SJCRH30 (cell line): ENCODE measurements around the gene RUNX2. TPM values are rescaled to one million over a fixed set of nuclear protein-coding genes. Genes with fewer than 3 reads are reported as not detected.
A peak's percentile ranks its signal among the peaks of the same experiment; 100 is the strongest.

ENCODE experiments used
- DNase-seq, 2 experiments: peaks; one replicate each; pipeline ENCODE4 v3.0.0-alpha.2; 2015 to 2020
- H3K27ac ChIP-seq: fragments of 250-450 bp; sonication (Bioruptor Pico); 2 replicates; pipeline ENCODE4 v1.5.1; 2020; ENCODE audit warnings: mild to moderate bottlenecking, moderate library complexity
- H3K27me3 ChIP-seq: fragments of 250-450 bp; sonication (Bioruptor Pico); 2 replicates; pipeline ENCODE4 v1.5.1; 2020; ENCODE audit warnings: mild to moderate bottlenecking, moderate library complexity
- H3K36me3 ChIP-seq: fragments of 250-450 bp; sonication (Bioruptor Pico); 2 replicates; pipeline ENCODE4 v1.5.1; 2020; ENCODE audit warnings: mild to moderate bottlenecking, moderate library complexity
- H3K4me1 ChIP-seq: fragments of 250-450 bp; sonication (Bioruptor Pico); 2 replicates; pipeline ENCODE4 v1.5.1; 2020; ENCODE audit warnings: mild to moderate bottlenecking, moderate library complexity
- H3K4me3 ChIP-seq: fragments of 250-450 bp; sonication (Bioruptor Pico); 2 replicates; pipeline ENCODE4 v1.5.1; 2020; ENCODE audit warnings: mild to moderate bottlenecking, moderate library complexity
- H3K9me3 ChIP-seq: fragments of 250-450 bp; sonication (Bioruptor Pico); replicated peaks from 2 replicates; pipeline ENCODE4 v1.5.1; 2020; ENCODE audit warnings: mild to moderate bottlenecking, moderate library complexity
- total RNA-seq: library from RNA; depleted of rRNA; stranded (reverse); fragments of >200 nt; shearing (Covaris generic); gene quantifications from 2 replicates; pipeline ENCODE4 v1.2.3, GENCODE V29; 2014

Gene RUNX2
- total RNA-seq, 1 experiment from 2014 or later = 50.5 TPM

- Histone ChIP-seq H3K4me1 (peaks cover 31% of the 10 kb centered on the region), H3K4me3 (no peak overlapping the region), H3K27me3 (no peaks in the 10 kb centered on the region), H3K9me3 (no peaks in the 10 kb centered on the region), H3K27ac (no peak overlapping the region), H3K36me3 (no peaks in the 10 kb centered on the region; the same call in 1 of the 2 replicates)
- no peak for DNase-seq
Observed at GRCh38 chr6:45320349-45320748, 7.8 kb upstream of the RUNX2 start.

- DNase-seq = no peak
- H3K4me1 ChIP-seq = peaks cover 52% of the 10 kb centered on the region
- H3K36me3 ChIP-seq = no peaks in the 10 kb centered on the region
- H3K4me3 ChIP-seq = no peak overlapping the region
- H3K27ac ChIP-seq = peak overlapping the region; percentile 59
- H3K9me3 ChIP-seq = no peaks in the 10 kb centered on the region
- H3K27me3 ChIP-seq = no peaks in the 10 kb centered on the region
Observed at GRCh38 chr6:45323656-45324224, 4.4 kb upstream of the RUNX2 start.

- H3K4me1 ChIP-seq = peaks cover 57% of the 10 kb centered on the region
- H3K9me3 ChIP-seq = no peaks in the 10 kb centered on the region
- peak overlapping the region; percentile 89 for H3K27ac ChIP-seq
- DNase-seq = peak; percentile 13 to 64
- H3K27me3 ChIP-seq = no peaks in the 10 kb centered on the region
- H3K4me3 ChIP-seq = peak overlapping the region; percentile 61
- H3K36me3 ChIP-seq = peaks cover 28% of the 10 kb centered on the region
Observed at GRCh38 chr6:45326698-45327417, 1.3 kb upstream of the RUNX2 start.

GRCh38 chr6:45328523-45328922, 393 bp downstream of the RUNX2 start:
- H3K27me3 ChIP-seq = no peaks in the 10 kb centered on the region
- H3K9me3 ChIP-seq = no peaks in the 10 kb centered on the region
- H3K27ac ChIP-seq = peak overlapping the region; percentile 89
- peak overlapping the region; percentile 61 for H3K4me3 ChIP-seq
- peaks cover 44% of the 10 kb centered on the region for H3K36me3 ChIP-seq
- peaks cover 47% of the 10 kb centered on the region for H3K4me1 ChIP-seq
- peak in 1 of 2 experiments; percentile 40 for DNase-seq

- Histone ChIP-seq H3K4me3 (no peak overlapping the region), H3K27ac (no peak overlapping the region), H3K36me3 (peaks cover 71% of the 10 kb centered on the region), H3K4me1 (no peaks in the 10 kb centered on the region), H3K27me3 (no peaks in the 10 kb centered on the region), H3K9me3 (no peaks in the 10 kb centered on the region)
- DNase-seq = no peak
Observed at GRCh38 chr6:45344900-45345299, 16.8 kb downstream of the RUNX2 start.

- H3K27ac ChIP-seq = no peak overlapping the region
- no peaks in the 10 kb centered on the region for H3K27me3 ChIP-seq
- H3K36me3 ChIP-seq = peaks cover 77% of the 10 kb centered on the region
- no peaks in the 10 kb centered on the region for H3K9me3 ChIP-seq
- H3K4me1 ChIP-seq = peaks cover 10% of the 10 kb centered on the region
- no peak overlapping the region for H3K4me3 ChIP-seq
- no peak for DNase-seq
Observed at GRCh38 chr6:45350186-45350710, 22.1 kb downstream of the RUNX2 start.

- Histone ChIP-seq H3K36me3 (peaks cover 75% of the 10 kb centered on the region), H3K27me3 (no peaks in the 10 kb centered on the region), H3K4me3 (no peak overlapping the region), H3K9me3 (no peaks in the 10 kb centered on the region), H3K4me1 (peaks cover 16% of the 10 kb centered on the region), H3K27ac (no peak overlapping the region)
- no peak for DNase-seq
Observed at GRCh38 chr6:45351076-45351475, 22.9 kb downstream of the RUNX2 start.

GRCh38 chr6:45351667-45352066, 23.5 kb downstream of the RUNX2 start:
- Histone ChIP-seq H3K27me3 (no peaks in the 10 kb centered on the region), H3K4me3 (no peak overlapping the region), H3K9me3 (no peaks in the 10 kb centered on the region), H3K4me1 (peaks cover 16% of the 10 kb centered on the region), H3K36me3 (peaks cover 75% of the 10 kb centered on the region), H3K27ac (no peak overlapping the region)
- no peak for DNase-seq

- H3K27ac ChIP-seq = no peak overlapping the region
Observed at GRCh38 chr6:45353654-45354053, 25.5 kb downstream of the RUNX2 start.

GRCh38 chr6:45364466-45364865, 36.3 kb downstream of the RUNX2 start:
- no peak overlapping the region for H3K27ac ChIP-seq
- no peaks in the 10 kb centered on the region for H3K27me3 ChIP-seq
- H3K4me3 ChIP-seq = no peak overlapping the region
- no peak for DNase-seq
- H3K9me3 ChIP-seq = no peaks in the 10 kb centered on the region
- no peaks in the 10 kb centered on the region for H3K4me1 ChIP-seq
- peaks cover 77% of the 10 kb centered on the region for H3K36me3 ChIP-seq

More at GRCh38 chr6:45353654-45354053, 25.5 kb downstream of the RUNX2 start:
- H3K36me3 ChIP-seq = peaks cover 80% of the 10 kb centered on the region
- no peak overlapping the region for H3K4me3 ChIP-seq
- no peaks in the 10 kb centered on the region for H3K27me3 ChIP-seq
- DNase-seq = no peak
- H3K9me3 ChIP-seq = no peaks in the 10 kb centered on the region
- peaks cover 16% of the 10 kb centered on the region for H3K4me1 ChIP-seq

- no peak for DNase-seq
Observed at GRCh38 chr6:45365036-45365435, 36.9 kb downstream of the RUNX2 start.

GRCh38 chr6:45366534-45366933, 38.4 kb downstream of the RUNX2 start:
- H3K36me3 ChIP-seq = peaks cover 82% of the 10 kb centered on the region
- H3K4me1 ChIP-seq = 0 out of 2 replicates have a peak, but pooled peaks cover 2% of the 10 kb centered on the region
- no peaks in the 10 kb centered on the region for H3K9me3 ChIP-seq
- H3K27me3 ChIP-seq = no peaks in the 10 kb centered on the region
- DNase-seq = no peak
- no peak overlapping the region for H3K27ac ChIP-seq
- H3K4me3 ChIP-seq = no peak overlapping the region

More at GRCh38 chr6:45365036-45365435, 36.9 kb downstream of the RUNX2 start:
- Histone ChIP-seq H3K9me3 (no peaks in the 10 kb centered on the region), H3K27ac (no peak overlapping the region), H3K4me3 (no peak overlapping the region), H3K36me3 (peaks cover 78% of the 10 kb centered on the region), H3K27me3 (no peaks in the 10 kb centered on the region), H3K4me1 (no peaks in the 10 kb centered on the region)

- no peaks in the 10 kb centered on the region for H3K9me3 ChIP-seq
- H3K27me3 ChIP-seq = no peaks in the 10 kb centered on the region
- no peak overlapping the region for H3K27ac ChIP-seq
- 0 out of 2 replicates have a peak, but pooled peaks cover 3% of the 10 kb centered on the region for H3K4me1 ChIP-seq
- peaks cover 84% of the 10 kb centered on the region for H3K36me3 ChIP-seq
- no peak for DNase-seq
- no peak overlapping the region for H3K4me3 ChIP-seq
Observed at GRCh38 chr6:45367999-45368398, 39.9 kb downstream of the RUNX2 start.

GRCh38 chr6:45369870-45370269, 41.7 kb downstream of the RUNX2 start:
- Histone ChIP-seq H3K27ac (no peak overlapping the region), H3K36me3 (peaks cover 74% of the 10 kb centered on the region), H3K27me3 (no peaks in the 10 kb centered on the region), H3K9me3 (no peaks in the 10 kb centered on the region), H3K4me3 (no peak overlapping the region), H3K4me1 (0 out of 2 replicates have a peak, but pooled peaks cover 3% of the 10 kb centered on the region)
- peak in 1 of 2 experiments; percentile 26 for DNase-seq

GRCh38 chr6:45371924-45372573, 43.9 kb downstream of the RUNX2 start:
- peaks cover 15% of the 10 kb centered on the region for H3K4me1 ChIP-seq

More at GRCh38 chr6:45371924-45372573, 43.9 kb downstream of the RUNX2 start:
- no peaks in the 10 kb centered on the region for H3K27me3 ChIP-seq
- DNase-seq = no peak
- H3K9me3 ChIP-seq = no peaks in the 10 kb centered on the region
- no peak overlapping the region for H3K27ac ChIP-seq
- no peak overlapping the region for H3K4me3 ChIP-seq
- peaks cover 60% of the 10 kb centered on the region for H3K36me3 ChIP-seq
